HUES48 (cell line): ENCODE measurements around the gene TAL1.
"Not testable (repeated sequence)": the region's sequence is repeated elsewhere in the genome, so short reads cannot be mapped to it uniquely, and the experiment has no call there.

ENCODE experiments used
- H3K27ac ChIP-seq: one replicate; pipeline ENCODE4 v1.7.0; 2013; ENCODE audit warnings: low read depth, low read length, inconsistent platforms
- H3K27me3 ChIP-seq: 2 replicates; pipeline ENCODE4 v1.6.1; 2013; ENCODE audit warnings: mild to moderate bottlenecking, low read length; ENCODE audit not compliant: control insufficient read depth, insufficient read depth
- H3K36me3 ChIP-seq: 2 replicates; pipeline ENCODE4 v1.6.1; 2013; ENCODE audit warnings: low read length; ENCODE audit not compliant: control insufficient read depth, insufficient read depth
- H3K4me1 ChIP-seq: 2 replicates; pipeline ENCODE4 v1.6.1; 2013; ENCODE audit warnings: mild to moderate bottlenecking, low read length; ENCODE audit not compliant: control insufficient read depth, insufficient read depth
- H3K4me3 ChIP-seq: 2 replicates; pipeline ENCODE4 v1.5.1; 2013; ENCODE audit warnings: mild to moderate bottlenecking, low read depth, low read length
- H3K9ac ChIP-seq: 2 replicates; pipeline ENCODE4 v1.6.1; 2013; ENCODE audit warnings: mild to moderate bottlenecking, low read depth, low read length, moderate library complexity
- H3K9me3 ChIP-seq: 2 replicates; pipeline ENCODE4 v1.6.1; 2013; ENCODE audit warnings: low read length; ENCODE audit not compliant: control insufficient read depth, insufficient read depth

The TAL1 gene

DNA sequence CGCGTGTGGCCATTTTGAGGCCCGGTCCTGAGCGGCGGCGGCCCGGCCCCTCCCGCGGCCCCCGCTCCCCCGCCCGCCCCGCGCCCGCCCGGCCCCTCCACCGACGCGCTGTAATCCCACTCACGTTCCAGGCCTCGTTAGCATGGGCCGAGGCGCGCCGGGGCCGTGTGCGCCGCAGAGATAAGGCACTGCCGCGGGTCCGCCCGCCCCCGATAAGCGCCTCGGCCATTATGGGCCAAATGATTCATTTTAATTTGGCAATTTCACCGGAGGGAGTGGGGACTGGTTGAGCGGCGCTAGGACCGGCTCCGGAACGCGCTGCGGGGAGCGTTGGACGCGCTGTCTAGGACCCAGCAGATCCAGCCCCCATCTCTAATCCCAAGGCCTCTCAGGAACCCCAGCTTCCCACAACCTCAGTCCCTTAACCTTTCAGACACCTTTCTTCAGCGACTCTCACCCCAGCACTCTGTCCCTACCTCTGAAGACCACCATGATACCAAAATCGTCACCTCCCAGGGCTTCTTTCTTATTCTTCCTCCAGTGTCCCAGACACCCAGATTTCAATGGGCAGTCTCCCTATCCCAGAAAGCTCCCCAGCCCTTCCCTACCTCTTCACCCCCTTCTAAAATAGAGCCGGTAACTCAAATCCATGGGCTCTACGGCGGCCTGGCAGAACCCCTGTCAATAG is at the start of gene TAL1:
Gene TAL1 (minus strand): TSS at position 39 of the 688 bp plus-strand sequence. CDS start 6,337 bp downstream, outside the sequence.
- Histone ChIP-seq H3K27me3 (peaks cover 98% of the 10 kb centered on the region), H3K9me3 (no peaks in the 10 kb centered on the region), H3K27ac (no peak within 1 kb of the TSS), H3K4me1 (peaks cover 48% of the 10 kb centered on the region), H3K4me3 (peak within 1 kb of the TSS; percentile 48), H3K9ac (no peak within 1 kb of the TSS), H3K36me3 (no peaks in the 10 kb centered on the region)

DNA sequence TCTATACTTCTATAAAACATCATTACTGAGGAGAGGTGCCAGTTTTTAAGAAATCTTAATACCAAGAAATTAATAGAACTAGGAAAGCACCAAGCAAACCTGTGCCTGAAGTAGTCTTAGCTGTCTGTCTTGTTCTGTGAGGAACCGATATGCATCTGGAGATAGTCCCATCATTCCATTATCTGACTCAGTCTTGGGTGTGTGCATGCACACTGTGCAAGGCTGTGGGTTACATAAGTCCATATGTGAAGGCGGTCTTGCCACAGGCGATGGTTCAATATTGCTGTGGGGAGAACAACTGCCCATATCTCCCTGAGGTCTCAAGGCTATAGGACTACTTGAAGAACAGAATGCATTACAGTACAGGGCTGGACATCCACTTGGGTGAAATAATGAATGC is 48.1 kb upstream of the TAL1 start:
- Histone ChIP-seq H3K4me1 (no peaks in the 10 kb centered on the region), H3K36me3 (peaks cover 87% of the 10 kb centered on the region), H3K27ac (no peak overlapping the region), H3K27me3 (no peaks in the 10 kb centered on the region), H3K9me3 (no peaks in the 10 kb centered on the region), H3K9ac (no peak overlapping the region), H3K4me3 (no peak overlapping the region)

DNA sequence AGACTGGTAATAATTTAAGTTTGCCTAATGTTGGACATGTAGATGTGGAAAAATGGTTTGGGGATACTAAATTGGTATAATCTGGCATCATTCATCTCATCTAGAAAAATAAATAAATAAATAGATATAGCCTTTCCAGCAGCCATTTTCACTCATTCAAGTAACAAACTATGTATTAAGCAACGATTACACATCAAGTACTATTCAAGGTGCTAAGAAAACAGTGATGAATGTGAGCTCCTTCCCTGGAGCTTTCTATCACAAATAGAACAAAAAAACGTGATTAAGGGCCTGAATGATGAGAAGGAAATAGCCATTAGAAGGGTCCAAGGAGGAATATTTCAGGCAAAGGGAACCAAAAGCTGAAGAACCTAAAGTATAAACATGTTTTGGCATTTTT is 44.8 kb upstream of the TAL1 start:
- Histone ChIP-seq H3K4me3 (no peak overlapping the region), H3K27ac (no peak overlapping the region), H3K27me3 (no peaks in the 10 kb centered on the region), H3K36me3 (peaks cover 76% of the 10 kb centered on the region), H3K4me1 (no peaks in the 10 kb centered on the region), H3K9ac (no peak overlapping the region), H3K9me3 (no peaks in the 10 kb centered on the region)

GRCh38 chr1:47275811-47276210 is 43.8 kb upstream of the TAL1 start:
- not testable (repeated sequence) for H3K9me3 ChIP-seq, H3K27me3 ChIP-seq, H3K27ac ChIP-seq, H3K4me1 ChIP-seq, H3K4me3 ChIP-seq, H3K9ac ChIP-seq
- peaks cover 75% of the 10 kb centered on the region for H3K36me3 ChIP-seq

GRCh38 chr1:47265529-47265928 is 33.5 kb upstream of the TAL1 start:
- not testable (repeated sequence) for H3K9ac ChIP-seq, H3K4me1 ChIP-seq, H3K4me3 ChIP-seq, H3K9me3 ChIP-seq, H3K27me3 ChIP-seq, H3K27ac ChIP-seq
- H3K36me3 ChIP-seq: peaks cover 70% of the 10 kb centered on the region

DNA sequence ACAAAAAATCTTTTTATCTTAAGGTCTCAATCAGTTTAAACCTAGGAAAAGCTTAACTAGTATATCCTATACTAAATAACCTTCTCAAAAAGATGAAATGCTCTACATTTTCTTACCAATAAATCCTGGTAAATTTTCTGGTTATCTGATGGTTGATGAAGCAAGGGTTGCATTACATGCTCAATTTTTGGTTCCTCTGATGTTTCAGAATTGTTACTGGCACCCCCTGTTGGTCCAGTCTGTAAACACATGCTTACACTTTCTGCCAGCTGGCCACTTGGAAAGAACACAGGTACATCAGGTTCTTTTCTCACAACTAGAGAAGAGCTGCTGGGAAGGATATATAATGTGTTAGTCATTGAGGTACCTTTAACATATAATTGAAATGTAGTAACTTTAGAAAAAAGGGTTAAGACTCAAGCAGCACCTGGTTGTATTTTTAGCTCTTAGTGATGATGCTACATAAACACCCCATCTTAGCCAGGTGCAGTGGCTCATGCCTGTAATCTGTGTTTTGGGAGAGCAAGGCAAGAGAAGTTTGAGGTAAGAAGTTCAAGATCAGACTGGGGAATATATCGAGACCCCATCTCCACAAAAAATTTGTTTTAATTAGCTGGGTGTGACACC is 30.9 kb upstream of the TAL1 start:
- Histone ChIP-seq H3K9ac (no peak overlapping the region), H3K4me3 (no peak overlapping the region), H3K36me3 (peaks cover 74% of the 10 kb centered on the region), H3K27ac (no peak overlapping the region), H3K4me1 (no peaks in the 10 kb centered on the region), H3K27me3 (no peaks in the 10 kb centered on the region), H3K9me3 (no peaks in the 10 kb centered on the region)

DNA sequence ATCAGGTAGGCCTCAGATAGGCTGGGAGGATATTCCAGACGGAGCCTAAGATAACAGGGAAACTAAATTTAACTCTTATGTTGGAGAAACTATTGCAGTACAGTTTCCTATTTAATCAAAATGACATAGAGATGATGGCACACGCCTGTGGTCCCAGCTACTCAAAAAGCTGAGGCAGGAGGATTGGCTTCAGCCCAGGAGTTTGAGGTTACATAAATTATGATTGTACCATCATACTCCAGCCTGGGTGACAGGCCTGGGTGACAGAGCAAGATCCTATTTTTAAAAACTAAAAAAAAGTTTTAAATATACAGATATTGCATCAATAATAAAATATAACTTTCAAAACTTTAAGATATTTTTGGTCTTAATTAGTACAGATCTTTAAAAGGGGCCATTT is 25.2 kb upstream of the TAL1 start:
- Histone ChIP-seq H3K27ac (no peak overlapping the region), H3K9me3 (no peaks in the 10 kb centered on the region), H3K9ac (no peak overlapping the region), H3K4me3 (no peak overlapping the region), H3K4me1 (no peaks in the 10 kb centered on the region), H3K27me3 (no peaks in the 10 kb centered on the region), H3K36me3 (peaks cover 71% of the 10 kb centered on the region)

DNA sequence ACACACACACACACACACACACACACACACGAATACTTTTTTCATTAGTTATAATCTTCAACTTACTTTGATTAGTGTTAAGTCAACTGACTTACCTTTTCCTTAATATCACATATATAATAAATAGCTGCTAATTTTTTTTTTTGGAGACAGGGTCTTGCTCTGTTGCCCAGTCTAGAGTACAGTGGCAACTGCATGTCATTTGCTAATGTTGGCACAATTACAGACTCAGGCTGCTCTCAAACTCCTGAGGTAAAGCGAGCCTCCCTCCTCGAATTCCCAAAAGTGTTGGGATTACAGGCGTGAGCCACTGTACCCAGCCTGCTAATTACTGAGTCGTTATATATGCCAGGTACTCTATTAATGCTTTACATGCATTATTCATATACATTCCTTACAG is 20.8 kb upstream of the TAL1 start:
- H3K27ac ChIP-seq: no peak overlapping the region
- H3K4me3 ChIP-seq: no peak overlapping the region
- no peaks in the 10 kb centered on the region for H3K9me3 ChIP-seq
- no peaks in the 10 kb centered on the region for H3K27me3 ChIP-seq
- H3K9ac ChIP-seq: no peak overlapping the region
- peaks cover 51% of the 10 kb centered on the region for H3K36me3 ChIP-seq
- H3K4me1 ChIP-seq: no peaks in the 10 kb centered on the region

- Histone ChIP-seq H3K27ac (no peak overlapping the region), H3K4me1 (no peaks in the 10 kb centered on the region), H3K27me3 (no peaks in the 10 kb centered on the region), H3K9me3 (no peaks in the 10 kb centered on the region), H3K4me3 (no peak overlapping the region), H3K36me3 (peaks cover 47% of the 10 kb centered on the region), H3K9ac (no peak overlapping the region)
Measured at GRCh38 chr1:47252369-47252768, 20.3 kb upstream of the TAL1 start.

- H3K4me1 ChIP-seq: no peaks in the 10 kb centered on the region
- H3K9me3 ChIP-seq: no peaks in the 10 kb centered on the region
- no peak overlapping the region for H3K4me3 ChIP-seq
- H3K27ac ChIP-seq: no peak overlapping the region
- no peak overlapping the region for H3K9ac ChIP-seq
- peaks cover 30% of the 10 kb centered on the region for H3K36me3 ChIP-seq
- peaks cover 4% of the 10 kb centered on the region for H3K27me3 ChIP-seq
Measured at GRCh38 chr1:47249755-47250154, 17.7 kb upstream of the TAL1 start.

- Histone ChIP-seq H3K4me1 (no peaks in the 10 kb centered on the region), H3K27ac (no peak overlapping the region), H3K4me3 (no peak overlapping the region), H3K9me3 (no peaks in the 10 kb centered on the region), H3K36me3 (no peaks in the 10 kb centered on the region), H3K27me3 (peaks cover 20% of the 10 kb centered on the region), H3K9ac (no peak overlapping the region)
Measured at GRCh38 chr1:47244339-47244862, 12.4 kb upstream of the TAL1 start.
